Gastroesophageal sphincter (tissue), 3 donors: Measurements from ENCODE around the gene IPCEF1.

ENCODE experiments used
- POLR2AphosphoS5 ChIP-seq: sonication (generic); formaldehyde crosslinking; IDR thresholded peaks from one replicate; pipeline ENCODE4 v1.6.1; 2017; ENCODE audit warnings: antibody characterized with exemption
- TF ChIP-seq, protein P1 (sequence below), 4 experiments: fragments of 200-600 bp in 2 of 4; fragments of 450-650 bp in 2 of 4; sonication (generic) in 1 of 4; IDR thresholded peaks; one replicate each; pipeline ENCODE4 v1.5.1; 2017 to 2019; ENCODE audit warnings: antibody characterized with exemption in 4 of 4, mild to moderate bottlenecking in 2 of 4, moderate library complexity in 2 of 4

DNA sequence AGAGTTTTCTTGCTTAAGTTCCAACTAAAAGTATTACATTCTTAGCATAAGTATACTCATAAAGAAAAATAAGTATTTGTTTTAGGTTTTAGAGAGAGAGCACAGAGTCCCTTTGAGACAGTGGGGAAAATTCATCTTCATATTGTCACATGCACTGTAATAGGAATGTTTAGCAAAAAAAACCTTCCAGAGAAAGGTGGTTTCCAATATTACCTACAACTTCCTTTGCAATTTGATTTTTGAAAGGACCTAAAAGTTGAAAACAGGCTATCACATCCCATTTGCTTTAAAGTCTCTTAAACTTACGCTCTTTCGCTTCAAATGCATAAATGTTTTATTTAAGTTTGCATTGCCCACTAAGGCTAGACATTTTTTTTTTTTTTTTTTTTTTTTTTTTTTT lies 231.2 kb downstream of the IPCEF1 start:
- TF ChIP-seq POLR2AphosphoS5: no peak
- TF ChIP-seq, protein P1, sequence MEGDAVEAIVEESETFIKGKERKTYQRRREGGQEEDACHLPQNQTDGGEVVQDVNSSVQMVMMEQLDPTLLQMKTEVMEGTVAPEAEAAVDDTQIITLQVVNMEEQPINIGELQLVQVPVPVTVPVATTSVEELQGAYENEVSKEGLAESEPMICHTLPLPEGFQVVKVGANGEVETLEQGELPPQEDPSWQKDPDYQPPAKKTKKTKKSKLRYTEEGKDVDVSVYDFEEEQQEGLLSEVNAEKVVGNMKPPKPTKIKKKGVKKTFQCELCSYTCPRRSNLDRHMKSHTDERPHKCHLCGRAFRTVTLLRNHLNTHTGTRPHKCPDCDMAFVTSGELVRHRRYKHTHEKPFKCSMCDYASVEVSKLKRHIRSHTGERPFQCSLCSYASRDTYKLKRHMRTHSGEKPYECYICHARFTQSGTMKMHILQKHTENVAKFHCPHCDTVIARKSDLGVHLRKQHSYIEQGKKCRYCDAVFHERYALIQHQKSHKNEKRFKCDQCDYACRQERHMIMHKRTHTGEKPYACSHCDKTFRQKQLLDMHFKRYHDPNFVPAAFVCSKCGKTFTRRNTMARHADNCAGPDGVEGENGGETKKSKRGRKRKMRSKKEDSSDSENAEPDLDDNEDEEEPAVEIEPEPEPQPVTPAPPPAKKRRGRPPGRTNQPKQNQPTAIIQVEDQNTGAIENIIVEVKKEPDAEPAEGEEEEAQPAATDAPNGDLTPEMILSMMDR (IDR thresholded peaks at IDR 0.05): no peak
